ENCODE results near the gene DCD.

- no peak for TF ChIP-seq CTCF (IDR thresholded peaks at IDR 0.05; ENCODE audit: low read length)
- no peak for TF ChIP-seq EZH2 (IDR thresholded peaks at IDR 0.05; ENCODE audit: borderline replicate concordance, low read length)
These were observed 35.9 kb downstream of the DCD start for GRCh38 chr12:54612225-54612750.

Measured in OCI-LY1 (cell line).